GM19397 (cell line): ENCODE data around the gene USP10.
A peak's percentile ranks its signal among the peaks of the same experiment; 100 is the strongest.
"Not testable (repeated sequence)": the region's sequence is repeated elsewhere in the genome, so short reads cannot be mapped to it uniquely, and the experiment has no call there.

Experiments
- ATAC-seq: cut with Tn5 transposase; IDR thresholded peaks from one replicate; pipeline ENCODE4 v1.9.1; 2021; ENCODE audit warnings: mild to moderate bottlenecking, moderate library complexity; ENCODE audit not compliant: unreplicated experiment

The USP10 gene

DNA sequence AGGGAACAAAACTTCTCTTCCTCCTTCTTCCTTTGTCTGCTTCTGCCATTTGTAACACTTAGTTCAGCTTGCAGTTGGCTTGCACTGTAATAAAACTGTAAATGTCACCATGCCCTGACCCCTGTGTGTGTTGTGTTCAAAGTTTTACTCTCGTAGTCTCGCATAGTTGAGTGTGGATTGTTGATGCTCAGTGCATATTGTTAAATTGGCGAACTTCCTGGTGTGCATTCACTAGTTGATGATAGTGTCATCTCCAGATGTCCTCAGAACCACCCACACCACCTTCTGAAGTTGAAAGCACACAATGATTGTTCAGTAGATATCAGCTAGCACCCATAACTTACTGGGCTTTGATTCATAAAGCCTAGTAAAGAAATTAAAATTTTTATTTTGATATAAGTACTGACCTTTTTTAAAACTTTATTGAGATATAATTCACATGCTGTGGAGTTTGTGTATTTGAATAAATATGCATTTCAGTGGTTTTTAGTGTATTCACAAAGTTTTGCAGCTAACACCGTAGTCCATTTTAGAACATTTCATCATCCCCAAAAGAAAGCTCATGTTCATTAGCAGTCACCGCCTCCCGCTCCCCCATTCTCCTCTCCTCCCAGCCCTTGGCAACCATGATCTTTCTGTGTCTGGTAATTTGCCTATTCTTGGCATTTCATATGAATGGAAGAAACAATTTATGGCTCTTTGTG, 25.0 kb downstream of the USP10 start:
- no peak for ATAC-seq

- ATAC-seq: no peak
Observed at GRCh38 chr16:84725481-84726078, 25.8 kb downstream of the USP10 start.

GRCh38 chr16:84726079-84726668, 26.4 kb downstream of the USP10 start:
- peak; percentile 45 for ATAC-seq

DNA sequence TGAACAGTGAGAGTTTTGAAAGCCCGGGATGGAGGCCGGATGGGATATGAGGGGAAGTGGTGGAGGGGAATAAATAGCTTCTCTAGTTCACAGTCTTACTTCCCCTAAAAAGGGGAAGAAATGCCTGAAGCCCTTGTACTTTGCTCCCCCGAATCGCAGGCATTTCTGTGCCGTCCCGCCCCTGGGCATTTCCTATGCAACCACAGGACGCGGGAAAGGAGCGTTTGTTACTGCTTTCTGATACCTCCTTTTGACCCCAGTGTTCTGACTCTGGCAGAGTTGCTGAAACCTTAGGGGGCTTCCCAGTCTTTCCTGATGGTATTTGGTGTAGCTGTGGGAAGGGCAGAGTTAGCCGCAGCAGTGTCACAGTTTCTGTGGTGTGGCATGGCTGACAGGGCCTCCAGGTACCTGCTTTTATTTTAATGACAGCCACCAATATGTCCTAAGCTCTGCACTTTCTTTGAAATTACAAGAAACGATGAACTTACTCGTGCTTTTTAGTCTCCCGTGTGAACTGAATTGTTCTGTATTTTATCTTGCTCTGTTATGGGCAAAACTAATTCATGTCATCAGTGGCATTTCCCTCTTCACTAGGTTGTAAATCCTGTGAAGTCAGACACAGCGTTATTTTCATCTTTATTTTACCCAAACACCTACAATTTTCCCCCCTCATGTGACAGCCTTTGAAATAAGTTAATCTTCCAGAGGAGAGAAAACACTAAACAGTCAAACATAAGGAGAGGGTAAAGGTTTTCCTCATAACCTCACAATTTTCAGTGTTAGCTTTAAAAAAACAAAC, 27.1 kb downstream of the USP10 start:
- peak; percentile 42 for ATAC-seq

- no peak for ATAC-seq
Observed at GRCh38 chr16:84728853-84729424, 29.1 kb downstream of the USP10 start.

DNA sequence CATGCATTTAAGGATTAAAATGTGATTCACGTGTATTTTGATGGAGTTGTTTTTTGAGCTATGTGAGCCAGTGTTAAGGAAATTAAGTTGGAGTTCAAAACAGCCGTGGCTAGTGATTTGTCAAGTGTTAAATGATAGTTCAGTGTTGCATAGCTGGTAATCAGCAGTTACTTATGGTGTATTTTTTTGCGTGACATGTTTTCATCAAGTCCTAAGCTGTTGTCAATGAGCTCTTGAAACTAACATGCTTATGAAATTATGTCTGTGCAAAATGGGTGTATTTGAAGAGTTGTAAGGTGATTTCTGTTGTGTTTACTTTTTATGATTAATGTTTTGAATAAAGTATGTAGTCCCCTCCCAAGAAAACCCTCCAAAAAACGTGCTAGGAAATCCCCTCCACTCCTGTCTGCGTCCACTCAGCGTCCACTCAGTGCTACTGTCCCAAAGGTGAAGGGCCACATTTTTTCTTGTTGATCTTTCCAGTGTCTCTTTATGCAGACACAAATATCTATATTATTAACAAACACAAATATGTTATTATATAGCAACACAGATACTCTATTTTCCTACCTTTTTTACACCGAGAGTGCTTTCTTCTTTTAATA, 30.0 kb downstream of the USP10 start:
- no peak for ATAC-seq

GRCh38 chr16:84730406-84731106, 30.8 kb downstream of the USP10 start:
- no peak for ATAC-seq

DNA sequence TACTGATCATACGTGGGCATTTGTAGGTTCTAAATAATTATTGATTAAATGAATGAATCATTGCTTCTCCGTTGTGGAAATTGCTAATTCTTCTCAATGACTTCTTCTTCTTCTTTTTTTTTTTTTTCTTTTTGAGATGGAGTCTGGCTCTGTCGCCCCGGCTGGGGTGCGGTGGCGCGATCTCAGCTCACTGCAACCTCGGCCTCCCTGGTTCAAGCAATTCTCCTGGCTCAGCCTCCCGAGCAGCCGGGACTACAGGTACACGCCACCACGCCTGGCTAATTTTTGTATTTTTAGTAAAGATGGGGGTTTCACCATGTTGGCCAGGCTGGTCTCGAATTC, 32.5 kb downstream of the USP10 start:
- ATAC-seq: not testable (repeated sequence)

- ATAC-seq: no peak
Observed at GRCh38 chr16:84732674-84733352, 33.0 kb downstream of the USP10 start.

- ATAC-seq: no peak
Observed at GRCh38 chr16:84735849-84736586, 36.2 kb downstream of the USP10 start.

- ATAC-seq: no peak
Observed at GRCh38 chr16:84737192-84738011, 37.6 kb downstream of the USP10 start.

- ATAC-seq: no peak
Observed at GRCh38 chr16:84738255-84739038, 38.6 kb downstream of the USP10 start.

DNA sequence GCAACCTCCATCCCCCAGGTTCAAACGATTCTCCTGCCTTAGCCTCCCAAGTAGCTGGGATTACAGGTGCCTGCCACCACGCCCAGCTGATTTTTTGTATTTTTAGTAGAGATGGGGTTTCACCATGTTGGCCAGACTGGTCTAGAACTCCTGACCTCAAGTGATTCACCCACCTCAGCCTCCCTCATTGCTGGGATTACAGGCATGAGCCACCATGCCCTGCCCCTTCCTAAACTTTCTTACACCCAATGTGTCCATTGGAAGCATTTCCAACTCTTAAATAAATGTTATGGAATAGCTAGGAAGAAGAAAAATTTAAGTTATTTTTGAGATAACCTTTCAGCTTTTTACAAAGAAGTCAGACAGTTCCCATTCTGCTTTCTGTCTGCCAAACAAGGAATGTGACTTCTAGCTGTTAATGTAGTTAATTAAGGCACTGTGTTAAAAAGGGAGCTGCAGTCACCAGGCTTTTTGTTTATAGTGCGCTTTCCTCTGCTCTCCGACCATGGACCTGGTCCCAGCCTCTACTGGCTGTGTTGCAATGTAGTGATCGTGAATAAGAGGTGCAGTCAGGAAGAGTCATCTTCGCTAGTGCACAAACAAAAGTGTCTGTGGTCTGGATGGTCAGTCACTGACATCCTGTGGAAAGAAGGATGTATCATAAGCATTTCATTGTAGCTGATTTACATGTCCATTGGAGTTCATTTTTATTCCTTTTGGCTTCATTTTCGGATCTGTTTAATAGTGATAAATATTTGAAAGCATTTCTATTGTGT, 39.7 kb downstream of the USP10 start:
- ATAC-seq: no peak

GRCh38 chr16:84740596-84741116, 40.9 kb downstream of the USP10 start:
- ATAC-seq: no peak

- ATAC-seq: no peak
Observed at GRCh38 chr16:84741340-84741830, 41.6 kb downstream of the USP10 start.

GRCh38 chr16:84742641-84743092, 42.9 kb downstream of the USP10 start:
- ATAC-seq: no peak
